ENCODE data around the gene INPP5A.

INPP5A gene

GRCh38 chr10:132649651-132650360 is 112.2 kb downstream of the INPP5A start:
- H3K27me3 Mint-ChIP-seq (ENCODE audit: low read depth) = no peaks in the 10 kb centered on the region
- H3K36me3 Mint-ChIP-seq (ENCODE audit: low read depth) = no peaks in the 10 kb centered on the region
- no peak overlapping the region for H3K4me3 Mint-ChIP-seq
- H3K27ac Mint-ChIP-seq = no peak overlapping the region
- no peaks in the 10 kb centered on the region for H3K9me3 Mint-ChIP-seq
- no peaks in the 10 kb centered on the region for H3K4me1 Mint-ChIP-seq (ENCODE audit: low read depth)
- DNase-seq (ENCODE audit: low spot score) = no peak

- no peak overlapping the region for H3K27ac Mint-ChIP-seq
- H3K4me3 Mint-ChIP-seq = no peak overlapping the region
- DNase-seq (ENCODE audit: low spot score) = no peak
- H3K9me3 Mint-ChIP-seq = no peaks in the 10 kb centered on the region
- H3K27me3 Mint-ChIP-seq (ENCODE audit: low read depth) = no peaks in the 10 kb centered on the region
- H3K36me3 Mint-ChIP-seq (ENCODE audit: low read depth) = no peaks in the 10 kb centered on the region
- H3K4me1 Mint-ChIP-seq (ENCODE audit: low read depth) = no peaks in the 10 kb centered on the region
Measured at GRCh38 chr10:132650611-132651250, 113.1 kb downstream of the INPP5A start.

GRCh38 chr10:132651511-132652029 is 114.0 kb downstream of the INPP5A start:
- Mint-ChIP-seq H3K4me3 (no peak overlapping the region), H3K36me3 (ENCODE audit: low read depth) (no peaks in the 10 kb centered on the region), H3K27ac (no peak overlapping the region), H3K9me3 (no peaks in the 10 kb centered on the region), H3K27me3 (ENCODE audit: low read depth) (no peaks in the 10 kb centered on the region), H3K4me1 (ENCODE audit: low read depth) (no peaks in the 10 kb centered on the region)
- no peak for DNase-seq (ENCODE audit: low spot score)

GRCh38 chr10:132652446-132652845 is 114.9 kb downstream of the INPP5A start:
- Mint-ChIP-seq H3K36me3 (ENCODE audit: low read depth) (no peaks in the 10 kb centered on the region), H3K4me3 (no peak overlapping the region), H3K4me1 (ENCODE audit: low read depth) (no peaks in the 10 kb centered on the region), H3K9me3 (no peaks in the 10 kb centered on the region), H3K27me3 (ENCODE audit: low read depth) (no peaks in the 10 kb centered on the region), H3K27ac (no peak overlapping the region)
- DNase-seq (ENCODE audit: low spot score) = no peak

- H3K4me3 Mint-ChIP-seq = no peak overlapping the region
Measured at GRCh38 chr10:132652936-132653590, 115.5 kb downstream of the INPP5A start.

GRCh38 chr10:132653721-132654120 is 116.1 kb downstream of the INPP5A start:
- Mint-ChIP-seq H3K9me3 (no peaks in the 10 kb centered on the region), H3K4me3 (no peak overlapping the region), H3K36me3 (ENCODE audit: low read depth) (no peaks in the 10 kb centered on the region), H3K27me3 (ENCODE audit: low read depth) (no peaks in the 10 kb centered on the region), H3K4me1 (ENCODE audit: low read depth) (no peaks in the 10 kb centered on the region), H3K27ac (no peak overlapping the region)
- no peak for DNase-seq (ENCODE audit: low spot score)

More at GRCh38 chr10:132652936-132653590, 115.5 kb downstream of the INPP5A start:
- DNase-seq (ENCODE audit: low spot score) = no peak
- Mint-ChIP-seq H3K27me3 (ENCODE audit: low read depth) (no peaks in the 10 kb centered on the region), H3K27ac (no peak overlapping the region), H3K36me3 (ENCODE audit: low read depth) (no peaks in the 10 kb centered on the region), H3K4me1 (ENCODE audit: low read depth) (no peaks in the 10 kb centered on the region), H3K9me3 (no peaks in the 10 kb centered on the region)

- Mint-ChIP-seq H3K9me3 (no peaks in the 10 kb centered on the region), H3K36me3 (ENCODE audit: low read depth) (no peaks in the 10 kb centered on the region), H3K27ac (no peak overlapping the region), H3K27me3 (ENCODE audit: low read depth) (no peaks in the 10 kb centered on the region), H3K4me1 (ENCODE audit: low read depth) (no peaks in the 10 kb centered on the region), H3K4me3 (no peak overlapping the region)
- DNase-seq (ENCODE audit: low spot score) = no peak
Measured at GRCh38 chr10:132654121-132654571, 116.6 kb downstream of the INPP5A start.

GRCh38 chr10:132654708-132655661 is 117.4 kb downstream of the INPP5A start:
- DNase-seq (ENCODE audit: low spot score) = peak; percentile 21
- Mint-ChIP-seq H3K36me3 (ENCODE audit: low read depth) (peaks cover 2% of the 10 kb centered on the region), H3K4me3 (no peak overlapping the region), H3K27me3 (ENCODE audit: low read depth) (no peaks in the 10 kb centered on the region), H3K27ac (no peak overlapping the region), H3K9me3 (no peaks in the 10 kb centered on the region), H3K4me1 (ENCODE audit: low read depth) (no peaks in the 10 kb centered on the region)

GRCh38 chr10:132655735-132656134 is 118.1 kb downstream of the INPP5A start:
- no peak overlapping the region for H3K27ac Mint-ChIP-seq
- H3K4me1 Mint-ChIP-seq (ENCODE audit: low read depth) = no peaks in the 10 kb centered on the region
- no peaks in the 10 kb centered on the region for H3K27me3 Mint-ChIP-seq (ENCODE audit: low read depth)
- no peaks in the 10 kb centered on the region for H3K9me3 Mint-ChIP-seq
- H3K36me3 Mint-ChIP-seq (ENCODE audit: low read depth) = peaks cover 3% of the 10 kb centered on the region
- no peak for DNase-seq (ENCODE audit: low spot score)
- no peak overlapping the region for H3K4me3 Mint-ChIP-seq

- H3K4me3 Mint-ChIP-seq = no peak overlapping the region
- H3K27me3 Mint-ChIP-seq (ENCODE audit: low read depth) = no peaks in the 10 kb centered on the region
- no peaks in the 10 kb centered on the region for H3K4me1 Mint-ChIP-seq (ENCODE audit: low read depth)
- no peaks in the 10 kb centered on the region for H3K9me3 Mint-ChIP-seq
- H3K27ac Mint-ChIP-seq = no peak overlapping the region
- no peak for DNase-seq (ENCODE audit: low spot score)
- peaks cover 3% of the 10 kb centered on the region for H3K36me3 Mint-ChIP-seq (ENCODE audit: low read depth)
Measured at GRCh38 chr10:132656283-132657126, 118.9 kb downstream of the INPP5A start.

- no peak overlapping the region for H3K27ac Mint-ChIP-seq
- H3K4me1 Mint-ChIP-seq (ENCODE audit: low read depth) = no peaks in the 10 kb centered on the region
- peaks cover 3% of the 10 kb centered on the region for H3K36me3 Mint-ChIP-seq (ENCODE audit: low read depth)
- H3K4me3 Mint-ChIP-seq = no peak overlapping the region
- DNase-seq (ENCODE audit: low spot score) = no peak
- no peaks in the 10 kb centered on the region for H3K27me3 Mint-ChIP-seq (ENCODE audit: low read depth)
- no peaks in the 10 kb centered on the region for H3K9me3 Mint-ChIP-seq
Measured at GRCh38 chr10:132657127-132657706, 119.6 kb downstream of the INPP5A start.

- Mint-ChIP-seq H3K4me3 (no peak overlapping the region), H3K4me1 (ENCODE audit: low read depth) (no peaks in the 10 kb centered on the region), H3K27me3 (ENCODE audit: low read depth) (no peaks in the 10 kb centered on the region), H3K36me3 (ENCODE audit: low read depth) (peaks cover 3% of the 10 kb centered on the region), H3K9me3 (no peaks in the 10 kb centered on the region), H3K27ac (no peak overlapping the region)
- no peak for DNase-seq (ENCODE audit: low spot score)
Measured at GRCh38 chr10:132657748-132658147, 120.2 kb downstream of the INPP5A start.
